Activated T-cell treated with anti-CD3 and anti-CD28 coated beads, Interleukin-2, amount 50 U/mL, for 1 hour (primary cell): ENCODE measurements around the gene KCNAB1.

Source experiments
- DNase-seq: peaks from one replicate; pipeline ENCODE4 v3.0.0-alpha.2; 2020

The KCNAB1 gene

DNA sequence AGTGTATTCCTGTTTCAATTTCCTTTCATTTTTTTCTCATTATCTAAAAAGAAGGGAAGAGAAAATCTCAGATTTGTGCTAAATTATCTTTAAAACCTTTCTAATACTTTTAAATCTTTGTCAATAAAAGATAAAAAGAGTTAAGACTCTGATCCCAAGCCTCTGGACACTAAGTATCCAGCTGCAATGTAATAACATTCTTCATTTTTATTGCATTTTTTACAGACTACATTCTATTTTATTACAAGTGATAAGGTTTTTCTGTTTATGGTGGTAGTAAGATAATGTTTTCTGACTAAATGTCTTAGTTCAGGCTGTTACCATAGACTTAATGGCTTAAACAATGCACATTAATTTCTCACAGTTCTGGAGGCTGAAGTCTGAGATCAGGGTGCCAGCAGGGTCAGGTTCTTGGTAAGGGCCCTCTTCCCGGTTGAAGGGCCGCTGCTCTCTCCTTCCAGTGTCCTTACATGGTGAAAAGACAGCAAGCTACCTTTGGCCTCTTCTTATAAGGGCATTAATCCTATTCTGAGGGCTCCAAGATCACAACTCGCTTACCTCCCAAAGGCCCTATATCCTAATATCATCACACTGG is 19.7 kb downstream of the KCNAB1 start:
- DNase-seq: no peak

- no peak for DNase-seq
Observed at GRCh38 chr3:156142702-156143101, 22.3 kb downstream of the KCNAB1 start.

- no peak for DNase-seq
Observed at GRCh38 chr3:156143136-156143535, 22.8 kb downstream of the KCNAB1 start.

- DNase-seq: no peak
Observed at GRCh38 chr3:156144060-156144459, 23.7 kb downstream of the KCNAB1 start.

DNA sequence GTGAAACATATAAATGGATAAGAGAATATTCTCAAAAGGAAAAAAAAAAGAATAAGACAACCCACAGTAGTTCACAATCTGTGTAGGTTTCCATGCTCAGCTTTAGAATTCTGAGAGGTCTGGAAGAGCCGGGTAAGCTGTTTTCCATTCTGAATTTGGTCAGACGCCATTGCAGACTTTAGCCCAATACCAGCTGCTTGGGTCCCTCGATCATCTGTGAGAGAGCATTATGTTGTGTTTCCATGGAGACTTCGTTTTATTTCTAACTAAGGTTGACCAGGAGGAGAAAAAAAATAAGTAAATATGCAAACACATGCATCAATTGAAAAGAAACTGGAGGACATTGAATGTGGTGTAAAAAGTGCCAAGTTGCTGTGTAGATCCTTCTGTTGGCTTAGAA is 25.5 kb downstream of the KCNAB1 start:
- no peak for DNase-seq

DNA sequence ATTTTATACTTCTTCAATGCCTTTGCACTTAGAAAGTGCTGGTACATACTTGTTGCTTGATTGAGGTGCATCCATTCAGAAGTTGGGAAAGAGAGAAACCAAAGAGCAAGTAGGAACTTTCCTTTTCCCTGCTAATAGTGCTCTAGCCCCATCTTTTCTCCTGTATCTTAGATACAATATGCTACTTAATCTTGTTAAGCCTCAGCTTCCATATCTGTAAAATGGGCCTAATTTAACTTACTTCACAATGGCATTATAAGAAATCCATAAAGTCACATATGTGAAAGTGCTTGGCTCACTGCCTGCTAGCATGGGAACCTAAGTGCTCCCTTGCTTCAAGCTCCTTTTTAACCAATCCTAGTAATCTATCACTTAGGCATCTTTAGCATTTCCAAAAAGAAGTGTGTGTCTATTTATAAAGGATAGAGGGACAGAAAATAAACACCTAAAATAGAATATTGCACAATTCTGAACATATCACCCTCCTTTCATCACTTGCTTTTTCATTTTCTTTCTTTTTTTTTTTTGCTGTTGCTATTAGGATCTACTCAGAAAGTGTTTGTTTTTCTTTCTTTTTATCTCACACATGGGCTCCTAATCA is 28.1 kb downstream of the KCNAB1 start:
- no peak for DNase-seq

DNA sequence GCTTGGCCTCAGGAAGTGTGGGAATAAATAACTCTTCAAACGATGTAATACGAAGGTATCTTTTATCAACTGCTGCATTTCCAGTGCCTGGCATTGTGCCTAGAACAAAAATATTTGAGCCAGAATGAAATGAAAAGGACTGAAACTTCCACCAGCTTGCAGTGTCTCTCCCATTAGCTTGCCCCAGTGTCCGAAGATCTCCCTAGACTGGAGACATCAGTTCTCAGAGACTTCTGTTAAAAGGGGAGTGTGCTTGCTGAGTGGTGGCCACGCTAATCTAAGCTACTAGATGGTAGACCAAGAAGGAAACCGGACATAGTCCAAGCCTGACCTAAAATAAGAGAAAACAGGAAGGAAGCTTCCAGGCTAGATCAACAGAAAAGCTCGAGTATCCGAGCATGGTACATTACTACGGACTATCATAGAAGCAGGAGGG is 28.6 kb downstream of the KCNAB1 start:
- DNase-seq: no peak

DNA sequence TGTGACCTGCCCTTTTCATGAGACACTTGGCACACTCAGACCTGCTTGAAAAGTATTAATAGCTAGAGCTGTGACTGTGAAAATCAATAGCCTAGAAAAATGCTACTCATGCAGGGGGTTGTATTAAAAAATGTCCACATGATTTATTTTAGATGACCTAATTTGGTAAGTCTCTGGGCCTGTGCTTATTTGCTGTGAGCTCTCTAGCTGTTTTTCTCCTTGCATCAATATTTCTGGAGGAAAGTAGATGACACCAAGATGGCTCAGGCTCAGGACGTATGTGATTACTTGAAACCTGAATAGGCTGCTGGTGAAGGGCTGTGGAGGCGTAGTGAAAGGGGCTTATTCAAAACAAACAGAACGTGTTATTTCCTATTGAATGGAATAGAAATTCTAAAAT is 29.5 kb downstream of the KCNAB1 start:
- no peak for DNase-seq

DNA sequence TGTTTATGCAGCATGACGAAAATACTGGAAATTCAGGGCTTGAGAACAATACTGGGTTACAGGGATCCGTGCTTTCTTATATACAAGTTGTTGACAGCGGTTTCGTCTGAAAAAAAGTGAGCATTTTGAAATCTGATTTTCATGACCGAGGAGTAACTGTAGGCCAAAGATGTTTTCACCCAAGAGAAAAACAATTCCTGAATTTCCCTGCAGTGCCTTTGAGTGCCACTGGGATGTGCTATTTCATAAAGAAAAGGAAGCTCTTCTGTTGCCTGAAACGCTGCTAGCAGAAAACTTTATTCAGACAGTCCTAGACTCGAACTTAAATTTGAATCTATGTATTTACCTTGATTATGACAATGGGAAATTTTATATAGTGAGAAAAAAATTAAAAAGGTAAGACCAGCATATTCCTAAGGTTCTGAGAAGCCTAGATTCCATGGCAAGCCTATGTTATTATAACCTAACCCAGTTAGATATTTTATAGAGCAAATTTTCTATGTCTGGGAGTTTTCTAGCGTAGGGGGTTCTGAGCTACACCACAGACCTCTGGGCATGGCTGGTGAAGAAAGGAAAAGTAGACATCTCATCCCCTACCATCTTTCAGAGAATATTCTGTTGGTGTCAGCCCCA is 30.2 kb downstream of the KCNAB1 start:
- no peak for DNase-seq

DNA sequence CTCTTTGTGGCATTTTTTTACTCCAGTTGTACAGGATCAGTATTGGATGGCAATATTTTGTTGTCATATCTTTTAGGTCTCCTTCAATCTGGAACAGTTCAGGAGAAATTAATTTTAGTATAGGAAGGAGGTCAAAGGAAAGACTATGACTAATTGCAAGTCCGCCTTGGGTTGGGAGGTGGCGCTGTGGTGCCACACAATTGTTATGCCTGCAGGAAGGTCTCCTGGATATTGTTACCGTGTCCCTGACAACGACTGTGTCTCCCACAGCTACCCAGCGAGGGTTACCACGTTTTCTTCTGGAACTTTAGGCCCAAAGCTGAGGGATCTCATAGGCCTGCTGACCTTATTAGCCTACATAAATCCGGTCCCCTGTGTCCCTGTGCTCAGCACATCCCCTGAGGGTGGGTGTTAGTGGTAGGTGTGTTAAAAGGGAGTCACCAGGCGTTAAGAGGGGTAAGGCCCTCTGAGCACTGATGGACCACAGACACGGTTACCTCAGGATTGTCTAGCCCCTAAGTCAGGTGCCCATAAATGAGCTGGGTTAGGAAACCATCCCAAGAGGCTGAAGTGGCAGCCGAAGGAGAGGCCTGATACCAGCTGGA is 31.5 kb downstream of the KCNAB1 start:
- DNase-seq: peak; percentile 56

DNA sequence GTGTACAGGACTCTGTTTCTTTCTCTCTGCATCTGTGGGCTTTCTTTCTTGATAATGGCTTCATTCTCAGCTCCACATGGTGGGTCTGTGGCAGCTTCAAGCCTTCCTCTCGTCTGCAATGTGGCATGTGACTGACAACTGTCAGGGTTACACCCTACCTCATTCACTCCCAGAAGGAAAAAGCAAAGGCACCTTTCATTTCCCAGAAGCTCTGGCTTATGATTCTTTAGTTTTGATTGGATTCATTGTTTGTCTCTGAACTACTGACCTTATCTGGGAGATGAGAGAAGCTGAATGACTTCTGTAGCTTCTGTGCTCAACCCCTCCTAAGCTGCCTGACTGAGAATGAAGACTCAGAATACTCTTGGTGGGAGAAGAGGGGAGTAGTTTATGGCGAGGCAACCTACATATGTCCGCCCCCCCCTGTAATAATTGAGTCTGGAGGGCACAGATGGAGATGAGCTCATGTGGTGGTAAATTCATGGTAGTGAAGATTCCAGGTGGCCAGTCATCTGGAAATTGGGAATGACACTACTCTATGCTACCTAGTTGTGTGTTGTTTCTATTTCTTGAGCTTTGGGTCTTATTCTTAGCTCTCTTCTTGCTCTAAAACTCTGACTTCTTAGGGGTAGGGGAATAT is 38.4 kb downstream of the KCNAB1 start:
- DNase-seq: no peak

- no peak for DNase-seq
Observed at GRCh38 chr3:156160647-156161046, 40.3 kb downstream of the KCNAB1 start.

DNA sequence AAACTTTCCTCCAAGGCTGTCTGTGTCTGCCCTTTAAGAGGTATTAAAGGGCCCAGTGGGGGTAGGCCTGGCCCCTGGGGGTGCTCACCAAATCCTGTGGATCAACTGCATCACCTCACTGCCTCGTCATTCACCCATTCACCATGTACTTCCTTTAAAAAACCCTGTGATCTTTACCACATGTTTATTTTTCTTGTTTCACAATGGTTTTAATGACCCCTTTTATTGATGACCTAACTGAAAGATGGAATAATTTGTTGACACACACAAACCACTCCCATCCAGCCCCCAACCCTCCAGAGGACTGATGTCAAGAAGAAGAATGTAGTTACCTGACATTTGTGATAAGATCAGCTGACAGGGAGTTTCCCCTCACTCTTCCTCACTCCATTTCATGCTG is 40.8 kb downstream of the KCNAB1 start:
- DNase-seq: no peak

GRCh38 chr3:156163848-156164247 is 43.5 kb downstream of the KCNAB1 start:
- no peak for DNase-seq

DNA sequence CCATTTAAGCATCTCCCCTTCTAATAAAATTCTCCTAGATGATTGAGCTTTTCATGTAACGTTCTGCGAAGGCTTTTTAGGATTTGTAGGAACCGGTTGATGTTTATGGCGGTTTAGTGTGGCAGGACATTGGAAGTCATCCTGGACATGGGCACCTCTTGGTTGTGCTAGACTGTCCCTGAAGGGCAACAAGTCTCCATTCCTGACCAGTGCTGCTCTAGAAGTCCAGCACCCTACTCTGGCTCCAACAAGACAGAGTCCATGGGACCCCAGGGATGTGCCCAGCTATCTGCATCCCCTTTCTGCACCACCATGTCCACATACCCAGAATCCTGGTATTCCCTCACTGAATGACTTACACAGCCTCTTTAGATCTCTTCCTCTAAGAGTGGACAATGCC is 46.4 kb downstream of the KCNAB1 start:
- DNase-seq: no peak

DNA sequence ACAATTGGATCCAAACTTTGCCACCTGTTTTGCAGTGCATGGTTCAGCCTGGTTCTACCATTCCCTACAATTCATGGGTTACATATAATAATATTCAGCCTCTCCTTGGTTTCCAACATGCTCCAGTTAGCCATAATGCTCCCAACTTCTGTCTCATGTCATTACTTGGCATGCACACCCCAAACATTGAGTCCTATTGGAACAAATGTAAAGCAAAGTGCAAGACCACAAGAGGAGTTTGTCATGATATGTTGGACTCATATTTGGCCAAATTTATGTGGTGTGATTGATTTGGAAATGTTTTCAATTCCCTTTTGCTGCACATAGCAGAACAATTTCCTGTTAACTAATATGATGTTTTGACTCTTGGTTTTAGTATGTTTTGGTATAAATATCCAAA is 50.2 kb downstream of the KCNAB1 start:
- DNase-seq: no peak

- no peak for DNase-seq
Observed at GRCh38 chr3:156171281-156172267, 51.2 kb downstream of the KCNAB1 start.

DNA sequence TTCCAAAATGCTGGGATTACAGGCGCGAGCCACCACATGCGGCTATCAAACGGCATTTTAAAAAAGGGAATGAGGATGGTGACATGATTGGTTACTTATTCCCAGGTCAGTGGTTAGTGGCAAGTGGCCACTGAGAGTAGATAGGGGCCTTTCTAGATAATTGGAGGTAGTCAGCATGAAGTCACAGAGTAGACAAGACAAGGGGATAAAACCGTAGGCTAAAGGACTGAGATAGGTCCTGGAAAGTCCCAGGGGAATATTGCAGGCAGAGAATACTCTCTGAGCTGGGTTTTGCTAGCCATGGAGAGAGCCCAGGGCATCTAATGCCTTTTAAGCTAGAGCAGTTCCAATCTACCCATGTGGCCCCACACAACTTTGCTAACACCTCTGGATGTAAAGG is 52.2 kb downstream of the KCNAB1 start:
- DNase-seq: no peak

GRCh38 chr3:156174229-156174847 is 54.0 kb downstream of the KCNAB1 start:
- no peak for DNase-seq

- no peak for DNase-seq
Observed at GRCh38 chr3:156175570-156175969, 55.2 kb downstream of the KCNAB1 start.

GRCh38 chr3:156176048-156176447 is 55.7 kb downstream of the KCNAB1 start:
- DNase-seq: no peak

DNA sequence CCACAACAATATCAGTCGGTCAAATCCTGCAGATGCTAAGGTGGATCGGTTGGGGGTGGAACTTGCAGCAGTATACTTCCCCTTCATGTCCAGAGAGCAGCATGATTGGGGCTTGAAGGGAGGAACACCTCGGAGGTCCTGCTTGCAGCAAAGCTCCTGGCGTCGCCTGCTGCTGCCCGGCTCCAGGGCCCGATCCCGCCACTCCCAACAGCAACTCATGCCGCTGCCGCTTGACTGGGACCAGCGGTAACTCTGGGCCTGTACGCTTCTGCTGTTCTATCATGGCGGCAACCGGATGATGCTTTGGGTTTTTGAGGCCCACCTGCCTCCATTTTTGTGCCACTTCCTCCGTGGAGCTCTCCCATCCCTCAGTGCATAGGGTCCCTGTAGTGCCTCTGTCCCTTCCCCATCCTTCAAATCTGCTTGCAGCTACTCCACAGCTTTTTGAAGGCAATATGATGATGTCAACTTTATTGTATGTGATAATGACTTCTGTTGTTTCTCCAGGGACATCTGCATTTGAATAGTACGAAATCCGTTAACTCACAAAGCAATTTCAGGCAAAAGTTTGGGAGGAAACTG is 56.3 kb downstream of the KCNAB1 start:
- no peak for DNase-seq
